ENCODE results near the gene RELT.

The RELT gene

DNA sequence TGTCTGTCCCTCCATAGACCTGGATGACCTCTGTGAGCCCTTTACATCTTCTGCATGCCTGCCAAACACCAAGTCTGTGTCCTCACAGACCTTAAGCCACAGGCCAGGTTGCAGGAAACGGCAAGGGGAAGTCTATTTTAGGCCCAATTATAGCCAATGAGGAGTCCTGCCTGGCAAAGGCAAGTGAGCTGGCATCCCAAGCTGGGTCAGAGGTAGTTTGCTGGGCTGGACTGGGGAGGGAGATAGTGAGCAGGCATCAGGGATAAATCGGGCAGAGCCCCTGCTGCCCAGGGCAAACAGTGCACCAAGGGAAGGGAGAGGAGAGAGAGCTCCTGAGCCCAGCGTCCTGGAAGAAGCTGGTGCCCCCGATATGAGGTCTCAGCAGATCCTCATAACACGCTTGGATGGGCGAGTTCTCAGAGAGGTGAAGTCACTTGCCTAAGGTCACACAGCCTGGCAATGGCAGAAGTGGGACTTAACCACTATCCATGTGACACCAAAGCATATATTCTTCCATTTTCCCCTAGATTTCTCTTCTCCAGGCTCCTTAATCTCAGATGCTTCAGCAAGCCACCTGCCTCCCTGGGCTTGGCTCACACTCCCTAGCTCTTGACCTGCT is 3.7 kb upstream of the RELT start:
- DNase-seq: no peak

DNA sequence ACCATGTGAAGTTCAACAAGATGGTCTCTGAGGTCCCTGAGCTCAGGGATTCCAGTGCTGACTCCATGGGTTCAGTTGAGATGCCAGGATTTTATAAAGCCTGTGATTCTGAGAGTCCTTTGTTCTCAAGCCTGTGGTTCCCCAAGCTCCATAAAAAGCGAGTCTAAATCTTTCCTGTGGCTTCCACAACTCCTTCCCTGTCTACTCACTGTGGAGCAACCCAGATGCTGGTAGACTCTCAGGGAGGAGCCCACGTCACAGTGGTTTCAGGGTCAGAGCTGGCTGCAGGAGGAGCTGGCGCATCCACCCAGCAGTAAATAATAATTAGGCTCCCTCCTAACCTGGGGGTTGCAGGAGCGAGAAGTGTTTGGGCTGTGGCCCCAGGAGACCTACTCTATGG is 2.0 kb upstream of the RELT start:
- DNase-seq: no peak

DNA sequence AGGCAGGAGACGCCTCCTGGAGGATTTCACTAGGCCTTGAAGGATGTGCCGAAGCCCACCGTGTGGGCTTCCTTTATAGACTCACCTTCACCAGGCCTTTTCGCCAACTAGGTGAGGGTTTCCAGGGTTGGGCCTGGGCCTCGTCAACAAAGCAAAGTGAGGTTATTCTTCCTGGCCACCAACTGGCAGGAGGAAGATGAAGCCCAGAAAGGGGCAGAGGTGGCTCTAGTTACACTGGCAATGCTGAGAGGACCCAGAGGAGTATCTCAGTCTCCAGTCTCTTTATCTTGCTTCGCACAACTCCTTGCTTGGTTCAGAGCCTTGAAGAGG is 404 bp upstream of the RELT start:
- peak in 2 of 56 donors; percentile 52 to 54 for DNase-seq

DNA sequence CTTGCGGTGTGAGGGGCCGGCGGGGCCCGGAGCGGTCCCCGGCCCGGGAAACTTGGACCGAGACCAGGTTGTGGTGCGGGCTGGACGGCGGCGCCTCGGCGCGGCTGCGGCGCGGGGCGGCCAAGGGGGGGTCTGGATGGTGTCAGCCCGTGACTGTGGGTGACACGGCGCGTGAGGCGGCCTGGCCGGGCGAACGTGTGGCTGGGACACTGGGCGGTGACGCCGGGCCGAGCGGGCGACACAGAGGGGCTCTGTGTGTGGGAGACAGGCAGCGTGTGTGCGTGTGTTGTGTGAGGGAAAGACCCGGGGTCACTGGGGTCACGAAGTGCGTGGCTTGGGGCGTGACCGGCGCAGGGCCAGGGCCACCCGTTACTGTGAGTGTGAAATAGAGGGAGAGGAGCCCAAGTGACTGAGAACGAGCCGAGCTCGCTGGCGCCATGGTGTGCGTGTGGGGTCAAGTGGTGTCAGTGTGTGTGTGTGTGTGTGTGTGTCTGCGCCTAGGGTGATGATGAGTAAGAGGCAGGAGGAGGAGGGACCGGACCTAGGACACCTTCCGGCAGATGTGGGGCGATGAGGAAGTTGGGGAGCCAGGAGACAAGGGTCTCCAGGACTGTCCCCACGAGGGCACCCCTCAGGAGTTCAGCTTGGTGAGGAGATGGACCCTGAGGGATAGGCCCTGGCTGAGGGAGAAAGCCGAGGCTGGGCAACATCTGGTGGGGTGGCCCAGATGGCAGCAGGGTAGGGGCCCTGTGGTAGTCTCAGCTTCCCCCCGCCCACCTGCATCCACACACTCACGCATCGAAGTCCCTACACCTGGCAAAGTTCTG is 817 bp downstream of the RELT start:
- peak in 40 of 56 donors; percentile 23 to 86 (median 52) for DNase-seq

DNA sequence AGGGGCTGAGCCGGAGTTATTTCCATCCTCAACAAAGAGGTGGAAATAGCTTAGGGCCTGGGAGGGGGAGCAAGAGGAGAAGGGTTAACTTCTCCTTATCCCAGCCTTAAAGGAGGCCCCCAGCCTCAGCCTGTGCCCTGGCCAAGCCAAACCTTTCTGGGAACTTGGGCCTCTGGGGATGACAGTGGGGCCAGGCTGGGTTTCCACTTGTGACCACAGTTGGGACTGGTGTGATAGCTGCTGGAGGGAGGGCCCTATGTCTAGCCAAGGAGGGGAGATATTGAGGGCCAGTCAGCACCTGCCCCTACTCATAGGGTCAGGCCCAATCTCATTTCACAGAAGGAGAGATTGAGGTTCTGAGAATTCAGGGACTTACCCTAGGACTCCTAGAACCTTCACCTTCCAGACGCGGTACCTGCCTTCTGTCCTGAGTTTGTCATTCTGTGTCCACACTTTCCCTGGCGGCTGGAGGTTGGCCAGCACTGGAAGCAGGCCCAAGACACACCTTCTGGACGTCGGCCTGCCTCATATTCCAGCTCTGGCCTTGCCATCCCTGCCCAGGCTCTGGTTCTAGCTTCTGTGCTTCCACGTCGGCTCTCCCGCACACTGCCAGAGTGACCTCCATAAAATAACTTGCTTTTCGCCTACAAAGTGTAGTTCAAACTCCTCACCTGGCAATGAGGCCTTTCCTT is 3.1 kb downstream of the RELT start:
- DNase-seq: no peak

GRCh38 chr11:73380331-73380730 is 4.1 kb downstream of the RELT start:
- no peak for DNase-seq

DNA sequence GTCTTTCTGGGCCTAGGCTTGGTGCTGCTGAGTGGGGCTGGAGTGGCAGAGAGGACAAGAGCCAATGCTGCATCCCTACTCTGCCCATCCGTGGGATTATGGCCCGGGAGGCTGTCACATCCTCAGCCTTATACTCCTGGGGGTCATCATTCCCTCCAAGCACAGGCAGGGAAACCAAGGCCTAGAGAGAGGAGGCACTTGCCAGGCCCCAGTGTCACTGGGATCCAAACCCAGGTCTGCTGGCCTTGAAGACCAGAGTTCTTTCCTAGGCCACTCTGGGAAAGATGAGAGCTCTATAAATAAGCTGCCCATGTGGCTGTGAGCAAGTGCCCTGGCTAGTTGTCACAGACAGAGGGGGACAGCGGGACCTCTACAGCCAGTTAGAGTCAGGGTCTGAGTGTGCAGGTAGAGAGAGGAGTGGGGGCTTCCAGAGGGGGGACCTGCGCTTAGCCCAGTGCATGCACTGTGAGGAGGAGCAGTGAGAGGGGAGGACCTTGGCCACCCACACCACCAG is 4.8 kb downstream of the RELT start:
- no peak for DNase-seq

DNA sequence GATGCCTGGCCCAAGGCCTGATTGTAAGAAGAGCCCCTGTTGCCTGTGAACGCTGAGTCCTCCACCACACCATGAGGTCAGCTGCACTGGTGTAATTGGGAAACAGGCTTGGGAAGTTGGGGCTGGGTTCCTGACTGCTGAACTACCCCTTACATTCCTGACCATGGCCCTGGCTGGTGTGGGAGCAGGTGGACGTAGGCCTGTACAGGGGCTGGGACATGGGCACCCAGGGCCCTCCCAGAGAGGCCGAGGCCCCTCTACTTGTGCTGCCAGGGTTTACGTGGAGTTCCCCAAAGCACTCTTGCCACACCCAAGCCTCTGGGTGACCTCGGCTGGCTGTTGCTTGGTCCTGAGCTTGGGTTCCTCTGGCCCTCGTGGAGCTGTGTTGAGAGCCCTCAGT is 5.4 kb downstream of the RELT start:
- no peak for DNase-seq

DNA sequence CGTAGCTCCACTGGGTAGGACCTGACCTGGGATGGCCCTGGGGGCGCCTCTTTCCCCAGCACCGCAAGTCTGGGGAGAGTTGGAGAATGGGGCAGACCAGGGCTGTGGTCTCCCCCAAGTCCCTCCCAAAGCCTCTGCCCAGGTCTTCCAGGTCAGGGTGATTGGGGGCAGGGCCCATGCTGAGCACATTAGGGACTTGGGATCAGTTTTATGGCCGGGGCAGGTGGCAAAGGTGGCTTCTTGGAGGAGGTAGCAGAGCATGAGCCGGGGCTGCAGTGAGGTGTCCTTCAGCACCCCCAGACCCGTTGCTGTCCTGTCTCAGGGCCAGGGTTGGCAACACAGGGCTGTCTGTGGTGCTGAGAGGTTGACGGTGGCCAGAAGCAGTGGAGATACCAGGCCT is 6.0 kb downstream of the RELT start:
- no peak for DNase-seq

- no peak for DNase-seq
Measured at GRCh38 chr11:73382747-73383146, 6.5 kb downstream of the RELT start.

DNA sequence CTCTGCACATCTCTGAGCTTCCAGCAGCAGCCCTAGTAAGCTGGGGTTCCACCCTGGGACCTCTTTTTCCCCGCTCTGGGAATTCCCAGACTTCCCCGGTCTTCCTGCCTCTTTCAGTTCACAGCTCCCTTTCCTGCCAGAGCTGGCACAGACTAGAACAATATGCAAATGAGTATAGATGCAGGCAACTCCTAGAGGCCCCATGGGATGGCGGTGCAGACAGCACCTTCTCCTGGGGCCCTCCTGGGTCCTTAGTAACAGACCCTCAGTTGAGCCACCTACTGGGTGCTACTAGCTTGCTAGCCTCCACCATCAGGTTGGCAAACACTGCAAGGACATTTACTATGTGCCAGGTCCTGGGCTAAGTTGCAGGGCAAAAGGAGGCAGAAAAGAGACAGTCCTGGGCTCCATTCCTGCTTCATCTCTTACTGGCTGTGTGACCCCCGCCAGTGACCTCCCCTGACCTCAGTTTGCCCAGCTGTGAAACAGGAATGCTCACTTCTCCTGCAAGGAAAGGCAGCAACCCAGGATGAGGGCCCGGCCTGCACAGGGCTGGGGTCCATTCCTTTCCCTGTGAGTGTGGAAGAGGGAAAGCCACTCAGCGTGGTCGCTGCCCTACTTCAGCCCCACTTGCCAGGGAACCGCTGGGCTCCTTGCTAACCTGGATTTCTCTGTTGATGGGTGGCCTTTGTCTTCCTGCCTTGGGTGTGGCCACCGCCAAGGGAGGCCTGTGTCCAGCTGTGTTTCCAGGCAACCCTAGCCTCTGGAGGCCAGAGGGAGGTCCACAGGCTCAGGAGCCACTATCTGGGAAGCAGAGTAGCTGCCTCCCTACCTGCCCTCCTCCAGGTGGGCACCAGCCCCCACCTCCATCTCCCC is 7.3 kb downstream of the RELT start:
- peak in 26 of 56 donors; percentile 7 to 70 (median 34) for DNase-seq

GRCh38 chr11:73384125-73384441 is 7.9 kb downstream of the RELT start:
- DNase-seq: no peak

DNA sequence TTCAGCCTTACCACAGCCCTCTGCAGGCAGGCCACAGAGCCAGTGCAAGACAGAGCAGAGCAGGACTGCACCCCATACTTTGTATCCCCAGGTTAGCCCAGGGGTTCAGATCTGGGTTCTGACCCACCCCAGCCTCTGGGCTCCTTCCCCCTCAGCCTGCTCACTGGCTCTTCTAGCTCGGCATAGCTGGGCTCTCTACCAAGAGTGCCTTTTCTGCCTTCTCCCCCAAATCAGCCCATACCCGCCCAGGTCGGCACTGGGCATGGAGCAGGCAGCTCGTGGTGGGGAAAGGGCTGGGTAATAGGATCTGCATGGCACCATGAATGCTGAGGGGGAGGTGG is 8.3 kb downstream of the RELT start:
- DNase-seq: no peak

- peak in 28 of 56 donors; percentile 23 to 59 (median 36) for DNase-seq
Measured at GRCh38 chr11:73384872-73385689, 8.9 kb downstream of the RELT start.

DNA sequence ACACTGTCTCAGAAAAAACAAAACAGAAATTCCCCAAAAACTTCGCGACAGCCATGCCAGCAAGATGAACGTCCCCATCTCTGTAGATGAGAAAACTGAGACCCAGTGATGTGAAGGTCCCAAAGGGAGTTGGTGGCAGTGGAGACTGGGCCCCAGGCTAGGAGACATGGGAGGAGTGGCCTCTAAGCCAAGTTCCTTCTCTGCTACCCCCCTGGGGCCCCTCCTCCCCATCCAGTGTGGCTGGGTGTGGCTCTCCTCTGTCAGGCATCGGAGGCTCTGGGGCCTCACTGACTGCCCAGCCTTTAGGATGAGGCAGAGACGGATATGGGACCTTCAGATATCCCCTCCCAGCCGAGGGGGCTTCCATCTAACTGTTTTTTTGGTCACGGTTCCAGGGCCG is 9.8 kb downstream of the RELT start:
- peak in 1 of 56 donors; percentile 30 for DNase-seq

DNA sequence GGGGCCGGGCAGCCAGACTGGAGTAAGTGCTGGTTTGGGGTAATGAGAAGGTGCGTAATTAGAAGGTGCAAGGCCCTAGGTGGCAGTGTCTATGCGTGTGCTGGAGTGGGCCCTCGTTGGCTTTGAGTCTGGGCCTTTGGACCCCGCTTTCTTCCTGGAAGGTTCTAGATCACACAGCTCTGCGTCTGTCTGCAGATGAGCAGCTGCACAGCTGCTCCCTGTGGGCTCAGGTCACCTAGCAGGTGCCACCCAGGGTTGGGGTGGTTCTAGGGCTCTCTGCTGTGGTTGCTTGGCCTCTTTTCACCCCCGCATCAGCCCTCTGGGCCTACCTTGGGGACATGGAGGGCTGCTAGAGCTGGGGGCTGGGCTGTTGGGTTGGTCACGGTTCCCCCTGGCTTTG is 10.3 kb downstream of the RELT start:
- no peak for DNase-seq

GRCh38 chr11:73387594-73388264 is 11.5 kb downstream of the RELT start:
- no peak for DNase-seq

DNA sequence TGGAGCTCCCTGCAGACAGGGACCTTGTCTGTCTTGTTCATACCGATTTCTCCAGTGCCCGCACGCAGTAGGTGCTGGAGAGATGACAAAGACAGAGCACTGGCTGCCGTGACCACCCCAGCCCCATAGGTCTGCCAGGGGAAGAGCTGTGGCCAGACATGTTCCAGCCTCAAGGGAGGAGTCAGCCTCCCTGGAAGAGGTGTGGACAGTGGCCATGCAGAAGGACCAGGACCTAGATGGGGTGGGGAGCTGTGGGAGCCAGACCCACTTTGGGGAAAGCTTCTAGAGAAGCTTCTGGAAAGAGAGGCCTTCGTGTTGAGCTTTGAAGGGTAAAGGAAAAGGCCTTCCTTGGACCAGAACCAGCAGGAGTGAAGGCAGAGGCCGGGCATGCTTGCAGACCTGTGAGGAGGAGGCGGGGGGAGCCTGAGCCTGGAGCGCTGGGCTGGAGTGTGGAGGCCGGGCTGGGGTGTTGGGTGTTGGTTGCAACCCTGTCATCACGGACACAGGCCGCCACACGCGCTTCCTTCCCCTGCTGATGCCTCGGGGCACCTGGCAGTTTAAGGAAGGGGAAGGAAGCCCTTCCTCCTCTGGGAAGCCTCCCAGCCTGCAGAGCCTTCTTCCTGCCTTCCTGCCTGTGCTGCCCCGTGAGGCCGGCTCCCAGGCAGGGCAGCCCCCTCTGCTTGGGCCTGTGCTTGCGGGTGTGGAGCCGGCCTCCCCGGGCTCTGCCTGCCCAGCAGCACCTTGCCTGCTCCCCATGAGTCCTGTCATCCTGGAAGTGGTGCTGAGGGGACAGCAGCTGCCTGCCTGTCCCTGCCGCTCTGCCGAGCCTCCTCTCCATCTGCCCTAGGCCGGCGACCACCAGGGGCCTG is 12.3 kb downstream of the RELT start:
- DNase-seq: peak in 2 of 56 donors; percentile 20 to 29

GRCh38 chr11:73389134-73389525 is 12.9 kb downstream of the RELT start:
- DNase-seq: no peak

All from nucleus accumbens (tissue), 56 donors.